AG04449 (cell line): ENCODE data around the gene GLIS2.
A peak's percentile ranks its signal among the peaks of the same experiment; 100 is the strongest.

Source experiments
- CTCF ChIA-PET: fragments of 350-600 bp; formaldehyde crosslinking; extraction: SDS; loops from one replicate; lab custom pipeline; 2021; ENCODE audit warnings: antibody characterized with exemption; lab: Yijun Ruan, JAX
- POLR2A ChIA-PET: fragments of 400-600, 350-600 bp; formaldehyde crosslinking; extraction: SDS; loops from one replicate; lab custom pipeline; 2020; ENCODE audit warnings: antibody characterized with exemption, inconsistent platforms; lab: Yijun Ruan, JAX
- DNase-seq: peaks from one replicate; pipeline ENCODE4 v3.0.0-alpha.2; 2010; ENCODE audit warnings: low read depth, low spot score
- H3K4me3 ChIP-seq: 2 replicates; pipeline ENCODE4 v1.5.1; 2011; ENCODE audit warnings: low read depth, mild to moderate bottlenecking, control low read depth, low read length
- CTCF ChIP-seq: IDR thresholded peaks from one replicate; pipeline ENCODE4 v1.5.1; 2011; ENCODE audit warnings: mild to moderate bottlenecking, moderate library complexity, low read length, control low read depth, inconsistent platforms; ENCODE audit not compliant: insufficient read depth; ENCODE audit errors: missing control alignments

The GLIS2 gene

GRCh38 chr16:4316108-4316863 is 419 bp downstream of the GLIS2 start:
- CTCF ChIA-PET: interaction anchor here (0.8 to 1.5 kb wide), 5 partner anchors 8 to 334 kb away, joined by 3 to 5 read pairs (median 4); no protein-coding TSS in a partner anchor
- TF ChIP-seq CTCF: no peak
- no peak for DNase-seq
- H3K4me3 ChIP-seq: peak overlapping the region; percentile 82
- POLR2A ChIA-PET: interaction anchor here (0.6 to 1.6 kb wide), 5 partner anchors 9 to 315 kb away, joined by 3 to 4 read pairs (median 3); partner anchors contain the start of gene TFAP4

DNA sequence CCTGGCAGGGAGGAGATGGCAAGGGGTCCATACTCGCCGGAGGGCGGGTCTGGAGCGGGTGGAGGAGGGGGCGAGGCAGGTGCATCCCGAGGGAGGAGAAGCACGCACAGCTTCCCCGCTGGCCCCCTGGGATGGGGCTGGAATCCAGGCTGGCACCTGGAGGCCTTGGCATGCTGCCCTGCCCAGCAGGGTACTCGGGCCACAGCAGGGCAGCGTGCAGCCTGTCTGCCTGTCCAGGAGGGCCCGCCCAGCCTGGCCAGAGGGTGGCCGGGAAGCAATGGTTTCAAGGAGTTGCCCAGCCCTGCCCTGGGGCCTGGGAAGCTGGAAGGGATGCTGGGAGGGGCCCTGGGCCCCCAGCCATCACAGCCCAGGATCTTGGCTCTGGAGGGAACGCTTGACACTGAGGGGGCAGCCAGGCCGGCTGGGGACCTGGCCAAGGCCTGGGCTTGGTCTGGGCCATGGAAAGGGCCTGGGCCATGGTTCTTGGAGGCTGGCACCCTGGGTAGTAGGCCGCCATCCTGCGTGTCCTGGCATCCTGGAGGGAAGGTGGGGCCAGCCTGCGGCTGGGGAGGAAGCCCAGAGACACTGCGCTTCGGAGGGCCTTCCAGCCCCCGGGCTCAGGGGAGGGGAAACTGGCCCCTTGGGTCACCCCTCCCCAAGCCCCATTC is 1.1 kb downstream of the GLIS2 start:
- TF ChIP-seq CTCF: no peak
- H3K4me3 ChIP-seq: peak overlapping the region; percentile 82
- no peak for DNase-seq
- CTCF ChIA-PET: interaction anchor here (1.0 to 4.5 kb wide), 7 partner anchors 9 to 86 kb away, joined by 3 to 32 read pairs (median 5); no protein-coding TSS in a partner anchor
- POLR2A ChIA-PET: interaction anchor here (0.7 to 1.6 kb wide), 4 partner anchors 9 to 45 kb away, joined by 3 to 7 read pairs (median 4); partner anchors contain the start of gene TFAP4

GRCh38 chr16:4317532-4318450 is 1.9 kb downstream of the GLIS2 start:
- no peak for TF ChIP-seq CTCF
- POLR2A ChIA-PET: interaction anchor here (0.7 to 1.6 kb wide), 2 partner anchors 45 to 46 kb away, joined by 3 to 7 read pairs; partner anchors contain the start of gene TFAP4
- CTCF ChIA-PET: interaction anchor here (1.0 to 4.5 kb wide), 7 partner anchors 9 to 86 kb away, joined by 3 to 32 read pairs (median 5); no protein-coding TSS in a partner anchor
- H3K4me3 ChIP-seq: peak overlapping the region; percentile 82
- no peak for DNase-seq

DNA sequence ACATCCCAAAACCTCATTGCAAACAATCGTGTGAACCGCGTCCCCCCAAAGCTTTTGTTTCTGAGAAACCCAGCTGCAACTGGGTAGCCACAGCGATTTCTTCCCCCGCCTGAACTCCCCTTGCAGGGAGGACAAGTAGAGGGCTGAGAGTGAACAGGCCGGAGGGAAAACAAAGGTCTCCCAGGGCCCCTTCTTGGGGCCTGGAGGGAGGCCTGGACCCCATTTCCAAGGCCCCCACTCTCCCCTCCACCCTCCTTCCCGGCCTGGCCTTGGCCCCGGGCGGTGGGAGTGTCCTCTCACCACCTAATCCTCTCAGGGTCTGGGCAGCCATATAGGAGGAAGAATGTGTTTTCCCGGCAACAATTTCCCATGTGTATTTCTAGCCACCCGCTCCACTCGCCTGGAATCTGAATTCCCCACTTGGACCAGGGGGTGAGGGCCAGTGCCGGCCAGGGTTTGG is 2.6 kb downstream of the GLIS2 start:
- H3K4me3 ChIP-seq: peak overlapping the region; percentile 82
- CTCF ChIA-PET: interaction anchor here (1.0 to 4.5 kb wide), 5 partner anchors 9 to 85 kb away, joined by 4 to 32 read pairs (median 6); no protein-coding TSS in a partner anchor
- POLR2A ChIA-PET: no interaction called here

GRCh38 chr16:4318967-4319366 is 3.1 kb downstream of the GLIS2 start:
- POLR2A ChIA-PET: no interaction called here
- no peak for DNase-seq
- CTCF ChIA-PET: interaction anchor here (1.0 to 4.5 kb wide), 4 partner anchors 10 to 84 kb away, joined by 4 to 32 read pairs (median 6); no protein-coding TSS in a partner anchor
- peak overlapping the region; percentile 82 for H3K4me3 ChIP-seq
- TF ChIP-seq CTCF: no peak

More for the DNA sequence above, 2.6 kb downstream of the GLIS2 start:
- no peak for DNase-seq
- TF ChIP-seq CTCF: no peak
